Fibroblast of peridontal ligament (primary cell): ENCODE measurements around the gene DUSP1.

Experiments
- DNase-seq: peaks from one replicate; pipeline ENCODE4 v3.0.0-alpha.2; 2010; ENCODE audit errors: extremely low read depth

DUSP1 gene

GRCh38 chr5:172762214-172763119 is 8.5 kb downstream of the DUSP1 start:
- no peak for DNase-seq

GRCh38 chr5:172760959-172761358 is 10.0 kb downstream of the DUSP1 start:
- no peak for DNase-seq

GRCh38 chr5:172760136-172760535 is 10.9 kb downstream of the DUSP1 start:
- no peak for DNase-seq

- DNase-seq = no peak
Observed at GRCh38 chr5:172758834-172759149, 12.2 kb downstream of the DUSP1 start.

GRCh38 chr5:172758077-172758833 is 12.7 kb downstream of the DUSP1 start:
- DNase-seq = peak; percentile 95

- no peak for DNase-seq
Observed at GRCh38 chr5:172757394-172758010, 13.5 kb downstream of the DUSP1 start.

GRCh38 chr5:172756764-172757393 is 14.1 kb downstream of the DUSP1 start:
- no peak for DNase-seq

- no peak for DNase-seq
Observed at GRCh38 chr5:172754596-172755356, 16.2 kb downstream of the DUSP1 start.

- DNase-seq = no peak
Observed at GRCh38 chr5:172753101-172753500, 17.9 kb downstream of the DUSP1 start.

- no peak for DNase-seq
Observed at GRCh38 chr5:172751761-172752510, 19.1 kb downstream of the DUSP1 start.

GRCh38 chr5:172749881-172750633 is 20.9 kb downstream of the DUSP1 start:
- DNase-seq = peak; percentile 77

GRCh38 chr5:172749076-172749475 is 21.9 kb downstream of the DUSP1 start:
- no peak for DNase-seq

GRCh38 chr5:172748341-172748843 is 22.6 kb downstream of the DUSP1 start:
- peak; percentile 28 for DNase-seq

- DNase-seq = no peak
Observed at GRCh38 chr5:172747471-172747870, 23.5 kb downstream of the DUSP1 start.

- DNase-seq = no peak
Observed at GRCh38 chr5:172746725-172747124, 24.3 kb downstream of the DUSP1 start.

- DNase-seq = no peak
Observed at GRCh38 chr5:172745838-172746237, 25.2 kb downstream of the DUSP1 start.

- DNase-seq = no peak
Observed at GRCh38 chr5:172745406-172745805, 25.6 kb downstream of the DUSP1 start.

- no peak for DNase-seq
Observed at GRCh38 chr5:172744123-172745104, 26.6 kb downstream of the DUSP1 start.
